T-cell (primary cell): ENCODE data around the gene APOBEC2. TPM values are rescaled to one million over a fixed set of nuclear protein-coding genes. Genes with fewer than 3 reads are reported as not detected.
"Not testable (repeated sequence)": the region's sequence is repeated elsewhere in the genome, so short reads cannot be mapped to it uniquely, and the experiment has no call there.

Source experiments
- ATAC-seq, 4 experiments: fragments of 200-7000 bp in 3 of 4; fragments of 150-1000 bp in 1 of 4; cut with Tn5 transposase; replicated peaks in 1 of 4; 1 replicate in 3 of 4; 2 replicates in 1 of 4; pipeline ENCODE4 v1.10.0; 2021; ENCODE audit warnings: moderate library complexity in 3 of 4, mild to moderate bottlenecking in 2 of 4, moderate number of reproducible peaks in 1 of 4
- CTCF ChIA-PET, 2 donors: fragments of 300-600 bp; sonication (Branson Sonifier 250); formaldehyde crosslinking; loops; one replicate each; lab custom pipeline; 2022; ENCODE audit warnings: antibody characterized with exemption in 2 of 2; lab: Charles Lee
- POLR2A ChIA-PET, 2 donors: fragments of 300-600 bp; sonication (Branson Sonifier 250); formaldehyde crosslinking; loops; one replicate each; lab custom pipeline; 2022; ENCODE audit warnings: antibody characterized with exemption in 2 of 2; lab: Charles Lee
- DNase-seq, 35 experiments: peaks; one replicate each; pipeline versions ENCODE4 v3.0.0 to v3.0.0-alpha.2; 2013 to 2023
- H3K27ac ChIP-seq: one replicate; pipeline ENCODE4 v1.5.1; 2013; ENCODE audit warnings: low read length
- H3K27me3 ChIP-seq, 2 experiments: replicated peaks in 1 of 2; 1 replicate in 1 of 2; 2 replicates in 1 of 2; pipeline versions ENCODE4 v1.6.1 to v1.7.0; 2013; ENCODE audit warnings: low read length in 1 of 2, mixed read lengths in 1 of 2; ENCODE audit not compliant: control insufficient read depth in 2 of 2, insufficient read depth in 2 of 2; ENCODE audit errors: extremely low read depth in 1 of 2
- H3K36me3 ChIP-seq, 2 donors: 1 replicate in 1 of 2; 2 replicates in 1 of 2; pipeline versions ENCODE4 v1.6.1 to v1.7.0; 2013; ENCODE audit warnings: low read length in 1 of 2; ENCODE audit not compliant: control insufficient read depth in 2 of 2, insufficient read depth in 1 of 2; ENCODE audit errors: extremely low read depth in 1 of 2
- H3K4me1 ChIP-seq, 2 experiments: 1 replicate in 1 of 2; 2 replicates in 1 of 2; pipeline versions ENCODE4 v1.6.1 to v1.7.0; 2013; ENCODE audit warnings: low read length in 2 of 2, mixed read lengths in 1 of 2; ENCODE audit not compliant: insufficient read depth in 2 of 2, control insufficient read depth in 1 of 2; ENCODE audit errors: extremely low read depth in 1 of 2
- H3K4me3 ChIP-seq, 2 donors: 1 replicate in 1 of 2; 2 replicates in 1 of 2; pipeline versions ENCODE4 v1.5.1 to v1.7.0; 2013; ENCODE audit warnings: mild to moderate bottlenecking in 2 of 2, low read length in 1 of 2, moderate library complexity in 1 of 2; ENCODE audit not compliant: control insufficient read depth in 1 of 2; ENCODE audit errors: extremely low read depth in 1 of 2
- H3K9me3 ChIP-seq: 2 replicates; pipeline ENCODE4 v1.7.0; 2013
- H3K27ac Mint-ChIP-seq, 2 donors: one replicate each; pipeline ENCODE4 v1.8.0; 2020 to 2021; ENCODE audit warnings: mild to moderate bottlenecking in 2 of 2, mixed read lengths in 2 of 2
- H3K27me3 Mint-ChIP-seq, 2 donors: one replicate each; pipeline ENCODE4 v1.8.0; 2021 to 2022; ENCODE audit warnings: mixed read lengths in 2 of 2
- H3K36me3 Mint-ChIP-seq: one replicate; pipeline ENCODE4 v1.8.0; 2021; ENCODE audit warnings: mixed read lengths
- H3K4me1 Mint-ChIP-seq, 3 donors: one replicate each; pipeline ENCODE4 v1.8.0; 2020 to 2022; ENCODE audit warnings: mixed read lengths in 3 of 3, mild to moderate bottlenecking in 1 of 3
- H3K4me3 Mint-ChIP-seq, 3 donors: one replicate each; pipeline ENCODE4 v1.8.0; 2020 to 2022; ENCODE audit warnings: mild to moderate bottlenecking in 3 of 3, mixed read lengths in 3 of 3, moderate library complexity in 3 of 3
- H3K9me3 Mint-ChIP-seq, 3 donors: one replicate each; pipeline ENCODE4 v1.8.0; 2020 to 2022; ENCODE audit warnings: mixed read lengths in 3 of 3
- WGBS: methylation state at CpG from one replicate; pipeline ENCODE4 v1.1.5; 2013; ENCODE audit warnings: missing lambda C conversion rate; ENCODE audit not compliant: insufficient coverage; 5-methylcytosine and 5-hydroxymethylcytosine counted together
- total RNA-seq, 35 experiments: library from RNA in 6 of 35; stranded (reverse) in 6 of 35; fragments of 120-200 nt in 1 of 35; gene quantifications; one replicate each; pipeline versions ENCODE4 v1.2.1 to v1.2.4 and lab custom pipeline; 2013 to 2026

The APOBEC2 gene
- total RNA-seq, 5 donors from 2014 or later (not counting 1 experiment from before 2014, with no cell fraction given) = not detected

DNA sequence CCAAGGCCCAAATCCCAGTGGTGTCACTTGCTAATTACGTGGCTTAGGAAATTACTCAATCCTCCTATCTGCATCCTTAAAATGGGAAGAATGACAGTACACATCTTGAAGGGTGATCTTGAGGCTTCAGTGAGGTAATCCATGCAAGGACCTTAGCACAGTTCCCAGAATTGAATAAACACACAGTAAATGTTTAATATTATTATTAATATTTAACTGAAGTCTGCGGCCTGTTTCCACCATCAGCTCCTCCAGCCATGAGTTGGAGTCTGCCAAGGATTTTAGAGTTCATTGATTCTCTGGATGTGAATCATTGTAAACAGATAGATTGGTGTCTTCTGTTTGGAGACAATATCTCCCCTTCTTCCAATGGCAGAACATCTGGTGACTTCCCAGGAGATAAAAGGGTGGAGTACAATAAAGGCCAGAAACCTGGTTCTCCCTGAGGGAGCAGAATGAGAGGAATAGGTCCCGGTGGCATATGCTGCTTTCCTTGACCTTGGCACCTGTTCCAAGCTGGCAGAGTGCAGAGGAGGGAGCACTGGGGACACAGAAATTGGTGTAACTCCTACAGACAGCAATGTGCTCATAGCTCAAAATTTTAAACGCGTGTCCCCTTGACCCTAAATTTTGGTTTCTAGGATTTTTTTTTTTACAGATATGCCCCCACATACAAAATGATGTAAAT lies 39.4 kb upstream of the APOBEC2 start:
- POLR2A ChIA-PET = interaction anchor here in 1 of 2 donors (0.7 kb wide), 1 partner anchor 1071 kb away, joined by 3 read pairs; no protein-coding TSS in a partner anchor
- Mint-ChIP-seq H3K4me3 (no peak overlapping the region), H3K4me1 (no peaks in the 10 kb centered on the region), H3K9me3 (no peaks in the 10 kb centered on the region), H3K36me3 (peaks cover 5% of the 10 kb centered on the region), H3K27ac (no peak overlapping the region), H3K27me3 (peaks cover 0 to 12% of the 10 kb centered on the region in 2 donors)
- H3K27me3 ChIP-seq = peaks cover 0 to 4% of the 10 kb centered on the region in 2 experiments
- H3K9me3 ChIP-seq = no peaks in the 10 kb centered on the region
- H3K36me3 ChIP-seq = peaks cover 0 to 7% of the 10 kb centered on the region in 2 donors
- H3K27ac ChIP-seq = no peak overlapping the region
- no peak overlapping the region for H3K4me3 ChIP-seq
- CTCF ChIA-PET = no interaction called here
- WGBS = 64% methylated on average over 1 of the region's 5 CpGs
- no peaks in the 10 kb centered on the region for H3K4me1 ChIP-seq
- no peak for DNase-seq
- no peak for ATAC-seq

DNA sequence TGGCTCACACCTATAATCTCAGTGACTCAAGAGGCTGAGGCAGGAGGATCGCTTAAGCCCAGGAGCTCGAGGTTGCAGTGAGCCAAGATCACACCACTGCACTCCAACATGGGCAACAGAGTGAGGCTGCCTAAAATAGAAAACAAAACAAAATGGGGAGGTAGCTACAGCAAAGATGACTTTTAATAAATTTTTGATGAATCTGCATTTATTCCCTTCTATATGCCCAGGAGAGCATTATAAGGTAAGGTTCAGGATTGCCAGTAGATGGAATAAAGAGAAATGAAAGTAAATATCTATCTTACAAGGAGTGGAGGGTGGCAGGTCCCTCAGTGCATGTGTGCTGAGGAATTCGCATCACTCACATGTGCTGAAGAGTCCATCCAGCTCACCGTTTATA lies 38.2 kb upstream of the APOBEC2 start:
- ATAC-seq (no peak), DNase-seq (no peak)
- Histone ChIP-seq H3K4me1 (no peaks in the 10 kb centered on the region), H3K27ac (no peak overlapping the region), H3K36me3 (peaks cover 0 to 7% of the 10 kb centered on the region in 2 donors), H3K4me3 (no peak overlapping the region), H3K9me3 (no peaks in the 10 kb centered on the region), H3K27me3 (peaks cover 0 to 4% of the 10 kb centered on the region in 2 experiments)
- Mint-ChIP-seq H3K4me1 (no peaks in the 10 kb centered on the region), H3K36me3 (peaks cover 10% of the 10 kb centered on the region), H3K27ac (no peak overlapping the region), H3K4me3 (no peak overlapping the region), H3K9me3 (no peaks in the 10 kb centered on the region), H3K27me3 (peaks cover 0 to 12% of the 10 kb centered on the region in 2 donors)
- ChIA-PET POLR2A (no interaction called here), CTCF (no interaction called here)
- WGBS = 100% methylated on average over 2 of the region's 4 CpGs

DNA sequence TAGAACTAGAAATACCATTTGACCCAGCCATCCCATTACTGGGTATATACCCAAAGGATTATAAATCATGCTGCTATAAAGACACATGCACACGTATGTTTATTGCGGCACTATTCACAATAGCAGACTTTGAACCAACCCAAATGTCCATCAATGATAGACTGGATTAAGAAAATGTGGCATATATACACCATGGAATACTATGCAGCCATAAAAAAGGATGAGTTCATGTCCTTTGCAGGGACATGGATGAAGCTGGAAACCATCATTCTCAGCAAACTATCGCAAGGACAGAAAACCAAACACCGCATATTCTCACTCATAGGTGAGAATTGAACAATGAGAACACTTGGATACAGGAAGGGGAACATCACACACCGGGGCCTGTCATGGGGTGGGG lies 37.1 kb upstream of the APOBEC2 start:
- H3K27me3 ChIP-seq, H3K27me3 Mint-ChIP-seq, H3K4me1 Mint-ChIP-seq, H3K36me3 ChIP-seq, POLR2A ChIA-PET, H3K27ac ChIP-seq, H3K4me3 Mint-ChIP-seq, CTCF ChIA-PET, H3K4me1 ChIP-seq, ATAC-seq, DNase-seq, H3K9me3 Mint-ChIP-seq, H3K27ac Mint-ChIP-seq, H3K4me3 ChIP-seq, H3K9me3 ChIP-seq: not testable (repeated sequence)
- 100% methylated on average over 1 of the region's 5 CpGs for WGBS
- H3K36me3 Mint-ChIP-seq = peaks cover 13% of the 10 kb centered on the region

DNA sequence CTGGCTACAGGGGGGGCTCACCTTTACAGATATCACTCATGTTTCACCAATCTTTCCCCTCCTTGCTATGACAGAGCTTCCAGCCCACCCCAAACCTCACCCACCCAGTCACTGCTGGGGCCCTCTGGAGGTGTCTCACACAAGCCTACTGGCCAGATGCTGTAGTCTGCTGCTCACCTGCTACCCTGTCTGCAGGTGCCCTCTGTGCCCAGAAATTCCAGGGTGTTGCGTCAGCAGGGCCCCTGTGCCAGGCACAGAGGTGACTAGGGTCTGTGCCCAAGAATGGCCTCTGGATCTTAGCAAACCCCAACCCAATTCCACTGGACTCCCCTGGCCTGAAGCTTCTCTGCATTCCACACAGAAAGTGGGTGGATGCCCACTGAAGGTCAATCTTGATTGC lies 35.3 kb upstream of the APOBEC2 start:
- CTCF ChIA-PET = no interaction called here
- no peak for DNase-seq
- Mint-ChIP-seq H3K27ac (no peak overlapping the region), H3K4me3 (no peak overlapping the region), H3K4me1 (no peaks in the 10 kb centered on the region), H3K36me3 (peaks cover 13% of the 10 kb centered on the region), H3K9me3 (no peaks in the 10 kb centered on the region), H3K27me3 (peaks cover 0 to 7% of the 10 kb centered on the region in 2 donors)
- no peak overlapping the region for H3K27ac ChIP-seq
- H3K4me1 ChIP-seq = no peaks in the 10 kb centered on the region
- peaks cover 0 to 4% of the 10 kb centered on the region in 2 experiments for H3K27me3 ChIP-seq
- WGBS = 67% methylated on average over 1 of the region's 1 CpG
- no peak overlapping the region for H3K4me3 ChIP-seq
- peaks cover 0 to 7% of the 10 kb centered on the region in 2 donors for H3K36me3 ChIP-seq
- POLR2A ChIA-PET = no interaction called here
- ATAC-seq = no peak
- no peaks in the 10 kb centered on the region for H3K9me3 ChIP-seq

DNA sequence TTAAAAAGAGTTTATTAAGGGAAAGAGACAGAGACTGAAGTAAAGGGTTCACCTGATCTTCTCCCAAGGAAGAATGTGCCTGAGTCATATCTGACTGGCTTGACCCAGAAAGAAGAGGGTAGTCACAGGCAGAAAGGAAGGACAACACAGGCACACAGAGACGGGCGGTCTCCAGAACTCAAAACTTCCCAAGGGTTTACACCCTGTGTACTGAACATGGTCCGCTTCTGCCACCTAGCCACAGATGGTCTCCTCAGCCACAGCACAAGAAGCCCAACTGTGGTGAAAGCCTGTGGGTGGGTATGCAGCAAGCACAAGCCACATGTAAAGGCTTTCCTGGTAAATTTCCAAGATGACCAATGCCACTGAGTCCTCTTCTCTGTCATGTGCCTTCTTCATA lies 31.2 kb upstream of the APOBEC2 start:
- Histone ChIP-seq H3K36me3 (peaks cover 0 to 7% of the 10 kb centered on the region in 2 donors), H3K27me3 (peaks cover 0 to 4% of the 10 kb centered on the region in 2 experiments), H3K4me3 (no peak overlapping the region), H3K27ac (no peak overlapping the region), H3K4me1 (no peaks in the 10 kb centered on the region), H3K9me3 (no peaks in the 10 kb centered on the region)
- ATAC-seq = no peak
- Mint-ChIP-seq H3K27ac (no peak overlapping the region), H3K4me1 (peaks cover under 1 to 2% (median 1%) of the 10 kb centered on the region in 3 donors), H3K4me3 (no peak overlapping the region), H3K27me3 (peaks cover 0 to 7% of the 10 kb centered on the region in 2 donors), H3K9me3 (no peaks in the 10 kb centered on the region), H3K36me3 (peaks cover 13% of the 10 kb centered on the region)
- ChIA-PET CTCF (no interaction called here), POLR2A (no interaction called here)
- 100% methylated on average over 3 of the region's 3 CpGs for WGBS
- DNase-seq = no peak

DNA sequence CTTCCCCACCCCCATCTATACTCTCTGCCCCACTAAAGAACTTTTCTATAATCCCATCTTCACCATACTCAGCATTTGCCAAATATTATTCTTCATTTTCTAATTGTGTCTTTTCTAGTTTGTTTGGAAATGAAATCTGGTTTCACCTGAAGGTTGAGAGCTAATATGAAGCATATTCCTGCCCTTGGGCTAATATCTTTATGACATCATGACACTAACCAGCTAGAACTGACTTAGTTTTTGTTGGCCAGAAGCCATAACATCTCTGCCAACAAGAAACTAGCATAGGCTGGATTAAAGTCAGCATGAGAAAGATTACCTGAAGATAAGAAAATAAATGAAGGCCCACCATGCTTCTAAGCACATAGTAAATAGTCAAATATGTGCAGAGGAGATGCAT lies 30.7 kb upstream of the APOBEC2 start:
- H3K27ac ChIP-seq = no peak overlapping the region
- H3K4me3 Mint-ChIP-seq = no peak overlapping the region
- H3K4me1 ChIP-seq = peaks cover 2 to 4% of the 10 kb centered on the region in 2 experiments
- H3K36me3 ChIP-seq = peaks cover 0 to 7% of the 10 kb centered on the region in 2 donors
- no peak for ATAC-seq
- peaks cover 0 to 4% of the 10 kb centered on the region in 2 experiments for H3K27me3 ChIP-seq
- no peak overlapping the region for H3K27ac Mint-ChIP-seq
- H3K4me3 ChIP-seq = no peak overlapping the region
- DNase-seq = no peak
- no peaks in the 10 kb centered on the region for H3K9me3 ChIP-seq
- peaks cover 0 to 3% of the 10 kb centered on the region in 2 donors for H3K27me3 Mint-ChIP-seq
- H3K4me1 Mint-ChIP-seq = peaks cover 5% of the 10 kb centered on the region in 3 donors
- peaks cover 13% of the 10 kb centered on the region for H3K36me3 Mint-ChIP-seq
- ChIA-PET POLR2A (no interaction called here), CTCF (no interaction called here)
- H3K9me3 Mint-ChIP-seq = no peaks in the 10 kb centered on the region
